ENCODE results near the gene SRRD.
"Not testable (repeated sequence)": the region's sequence is repeated elsewhere in the genome, so short reads cannot be mapped to it uniquely, and the experiment has no call there.

The SRRD gene, protein sequence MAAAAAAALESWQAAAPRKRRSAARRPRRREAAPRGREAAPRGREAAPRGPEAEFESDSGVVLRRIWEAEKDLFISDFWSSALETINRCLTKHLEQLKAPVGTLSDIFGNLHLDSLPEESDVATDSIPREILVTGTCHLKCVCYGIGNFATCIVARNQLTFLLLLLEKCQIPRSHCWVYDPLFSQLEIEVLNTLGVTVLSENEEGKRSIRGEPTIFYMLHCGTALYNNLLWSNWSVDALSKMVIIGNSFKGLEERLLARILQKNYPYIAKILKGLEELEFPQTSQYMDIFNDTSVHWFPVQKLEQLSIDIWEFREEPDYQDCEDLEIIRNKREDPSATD

DNA sequence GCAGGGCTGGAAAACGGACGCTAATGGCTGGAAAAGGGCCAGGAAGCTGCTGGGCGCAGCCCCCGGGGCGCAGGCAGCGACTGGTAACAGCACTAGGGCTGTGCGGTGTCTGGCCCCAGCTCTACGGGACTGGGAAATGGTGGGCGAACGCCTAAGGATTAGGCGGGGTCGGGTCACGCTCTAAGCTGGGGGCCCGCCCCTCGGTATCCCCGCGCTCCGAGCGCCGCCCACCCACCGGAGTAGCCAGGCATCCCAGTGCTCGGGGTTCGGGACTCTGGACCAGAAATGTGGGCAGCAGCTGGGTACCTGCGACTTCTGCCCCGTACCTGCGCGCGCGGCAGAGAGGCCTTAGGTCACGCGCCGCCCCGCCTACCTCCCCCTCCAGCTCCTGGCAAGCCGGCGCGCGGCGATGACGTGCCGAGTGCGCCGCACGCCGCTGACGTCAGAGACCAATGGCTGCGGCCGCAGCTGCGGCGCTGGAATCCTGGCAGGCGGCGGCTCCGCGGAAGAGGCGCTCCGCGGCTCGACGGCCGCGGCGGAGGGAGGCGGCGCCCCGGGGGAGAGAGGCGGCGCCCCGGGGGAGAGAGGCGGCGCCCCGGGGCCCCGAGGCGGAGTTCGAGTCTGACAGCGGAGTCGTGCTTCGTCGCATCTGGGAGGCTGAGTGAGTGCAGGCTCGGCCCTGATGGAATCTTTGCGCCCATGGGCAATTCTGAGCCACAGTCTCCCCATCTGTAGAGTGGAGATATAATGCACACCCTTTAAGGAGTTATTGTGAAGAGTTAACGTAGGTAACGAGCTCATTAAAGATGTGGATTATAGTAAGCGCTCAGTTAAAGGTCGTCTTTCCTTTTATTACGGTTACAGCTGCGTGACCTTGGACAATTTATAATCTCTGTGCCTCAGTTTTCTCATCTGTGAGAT is at the start of gene SRRD, which contains the start of gene HPS4:
TSS of gene SRRD (plus strand) at position 439 of the 921 bp plus-strand sequence. CDS start at position 453, 14 bp downstream.
TSS of gene HPS4 (minus strand) at position 345 of the 921 bp plus-strand sequence. CDS start 2,021 bp downstream, outside the sequence.
- DNase-seq: peak; percentile 88

DNA sequence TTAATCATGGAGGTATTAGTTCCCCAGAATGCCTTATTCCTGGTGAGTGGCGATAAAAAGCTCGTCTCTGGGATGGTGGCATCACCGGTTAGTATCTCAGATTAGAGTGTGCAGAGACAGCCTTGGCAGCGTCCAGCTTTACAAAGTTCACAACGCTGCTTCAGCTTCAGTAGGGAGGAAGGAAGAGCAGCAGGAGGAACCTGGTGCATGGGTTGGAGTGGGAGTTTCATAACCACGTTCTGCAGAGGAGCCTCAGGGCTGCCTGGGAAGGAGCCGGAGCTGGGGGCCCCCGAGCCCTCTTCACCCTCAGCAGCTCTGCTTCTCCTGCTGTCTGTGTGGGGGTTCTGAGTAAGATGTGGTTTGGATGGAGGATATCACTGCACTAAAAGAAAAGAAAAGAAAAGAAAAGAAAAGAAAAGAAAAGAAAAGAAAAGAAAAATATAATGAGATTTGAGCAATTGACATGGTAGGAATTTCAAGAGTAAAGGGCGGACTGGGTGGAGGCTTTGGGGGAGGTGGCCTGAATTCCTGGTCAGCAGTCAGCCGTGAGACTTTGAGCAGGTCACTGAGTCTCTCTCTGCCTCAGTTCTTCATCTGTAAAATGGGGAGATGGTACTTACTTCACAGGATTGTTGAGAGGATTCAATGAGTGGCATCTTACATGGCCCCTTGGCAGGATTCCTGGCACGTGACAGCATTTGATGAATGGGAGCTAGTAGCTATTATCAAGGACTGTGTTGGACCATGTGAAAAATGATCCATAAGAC is 48.2 kb upstream of the SRRD start:
- DNase-seq: no peak

GRCh38 chr22:26436903-26437515 is 46.7 kb upstream of the SRRD start:
- no peak for DNase-seq

GRCh38 chr22:26437694-26438392 is 45.8 kb upstream of the SRRD start:
- no peak for DNase-seq

GRCh38 chr22:26438776-26439175 is 44.9 kb upstream of the SRRD start:
- not testable (repeated sequence) for DNase-seq

DNA sequence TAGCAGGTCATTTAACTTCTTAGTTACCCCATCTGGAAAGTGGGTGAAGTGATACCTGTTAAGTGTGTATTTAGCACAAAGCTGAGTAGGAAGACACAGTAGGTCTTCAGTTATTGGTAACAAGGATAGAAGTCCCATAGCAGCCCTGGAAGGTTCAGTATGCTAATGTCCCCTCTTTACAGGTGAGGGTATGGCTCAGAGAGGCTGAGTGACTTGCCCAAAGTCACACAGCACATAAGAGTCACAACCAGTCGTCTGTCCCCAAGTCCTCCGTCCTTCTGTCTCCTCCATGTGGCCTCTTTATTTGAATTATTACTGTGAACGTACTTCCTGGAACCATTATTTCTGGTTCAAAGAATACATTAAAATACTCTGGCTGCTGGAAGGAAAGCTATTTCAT is 44.1 kb upstream of the SRRD start:
- DNase-seq: no peak

GRCh38 chr22:26442086-26442756 is 41.5 kb upstream of the SRRD start:
- no peak for DNase-seq

- DNase-seq: no peak
Observed at GRCh38 chr22:26443901-26444690, 39.6 kb upstream of the SRRD start.

DNA sequence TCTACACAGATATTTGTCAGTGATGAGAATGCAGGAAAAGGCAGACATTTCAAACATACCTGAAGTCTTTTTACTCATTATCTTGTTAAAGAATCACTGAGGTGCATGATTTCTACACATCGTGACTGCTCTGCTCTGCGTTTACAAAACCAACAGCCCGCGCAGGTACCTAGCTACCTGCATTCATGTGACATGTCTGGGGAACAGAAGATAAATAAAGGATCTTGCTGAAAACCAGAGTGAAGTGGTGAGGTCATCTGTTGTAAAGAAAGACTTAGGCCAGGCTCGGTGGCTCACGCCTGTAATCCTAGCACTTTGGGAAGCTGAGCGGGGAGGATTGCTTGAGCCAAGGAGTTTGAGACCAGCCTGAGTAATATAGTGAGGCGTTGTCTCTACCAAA is 38.9 kb upstream of the SRRD start:
- no peak for DNase-seq

- no peak for DNase-seq
Observed at GRCh38 chr22:26445577-26446275, 38.0 kb upstream of the SRRD start.

- no peak for DNase-seq
Observed at GRCh38 chr22:26446808-26447515, 36.7 kb upstream of the SRRD start.

DNA sequence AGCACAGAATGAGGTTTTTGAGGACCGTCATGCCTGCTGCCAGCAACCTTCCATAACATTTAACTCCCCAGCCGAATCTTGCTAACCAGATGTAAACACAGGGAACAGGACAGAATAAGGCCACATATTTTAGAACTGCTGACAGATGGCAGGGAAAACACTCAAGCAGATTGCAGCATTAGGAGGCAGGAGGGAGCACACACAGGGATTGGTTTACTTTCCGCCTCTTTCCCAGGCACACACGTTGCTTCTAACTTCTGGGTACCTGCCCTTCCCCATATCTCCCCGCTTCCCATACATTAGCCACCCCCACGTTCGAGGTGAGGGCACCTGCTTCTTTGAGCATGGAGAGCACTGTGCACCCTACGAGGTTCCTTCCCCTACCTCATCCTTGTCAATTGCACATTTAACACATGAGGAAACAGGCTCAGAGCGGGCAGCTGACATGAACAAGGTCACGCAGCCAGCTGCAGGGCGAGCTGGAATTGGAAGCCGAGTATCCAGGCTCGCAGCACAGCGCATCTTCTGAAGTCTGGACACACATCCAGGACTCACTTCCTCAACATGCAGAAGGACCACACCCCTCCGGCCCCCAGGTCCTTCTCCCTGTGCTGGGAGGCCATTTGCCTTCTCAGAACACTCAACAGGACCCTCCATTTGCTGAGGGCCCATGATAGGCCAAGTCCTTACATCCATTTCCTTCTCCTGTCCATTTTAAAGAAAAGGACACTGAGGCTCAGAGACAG is 35.9 kb upstream of the SRRD start:
- no peak for DNase-seq

GRCh38 chr22:26448334-26448733 is 35.3 kb upstream of the SRRD start:
- DNase-seq: no peak

DNA sequence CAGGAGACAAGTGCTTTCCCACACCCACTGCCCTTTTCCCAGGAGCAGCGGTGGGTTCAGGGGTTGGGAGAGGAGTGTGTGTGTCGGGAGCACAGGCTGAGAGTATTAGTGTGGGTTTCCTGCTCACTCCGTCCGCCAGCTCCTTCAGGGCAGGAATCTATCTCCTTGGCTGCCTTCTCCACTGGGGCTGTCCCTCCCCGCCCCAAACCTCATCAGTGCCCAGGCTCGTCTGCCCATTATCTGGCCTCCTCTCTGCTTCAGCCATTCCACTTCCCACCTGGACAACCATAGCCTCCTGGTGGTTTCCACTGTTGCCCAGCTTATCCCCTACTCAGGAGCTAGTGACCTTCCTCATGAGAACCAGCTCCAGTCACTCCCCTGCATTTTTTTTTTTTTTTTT is 34.7 kb upstream of the SRRD start:
- no peak for DNase-seq

- DNase-seq: no peak
Observed at GRCh38 chr22:26450453-26451185, 33.1 kb upstream of the SRRD start.

DNA sequence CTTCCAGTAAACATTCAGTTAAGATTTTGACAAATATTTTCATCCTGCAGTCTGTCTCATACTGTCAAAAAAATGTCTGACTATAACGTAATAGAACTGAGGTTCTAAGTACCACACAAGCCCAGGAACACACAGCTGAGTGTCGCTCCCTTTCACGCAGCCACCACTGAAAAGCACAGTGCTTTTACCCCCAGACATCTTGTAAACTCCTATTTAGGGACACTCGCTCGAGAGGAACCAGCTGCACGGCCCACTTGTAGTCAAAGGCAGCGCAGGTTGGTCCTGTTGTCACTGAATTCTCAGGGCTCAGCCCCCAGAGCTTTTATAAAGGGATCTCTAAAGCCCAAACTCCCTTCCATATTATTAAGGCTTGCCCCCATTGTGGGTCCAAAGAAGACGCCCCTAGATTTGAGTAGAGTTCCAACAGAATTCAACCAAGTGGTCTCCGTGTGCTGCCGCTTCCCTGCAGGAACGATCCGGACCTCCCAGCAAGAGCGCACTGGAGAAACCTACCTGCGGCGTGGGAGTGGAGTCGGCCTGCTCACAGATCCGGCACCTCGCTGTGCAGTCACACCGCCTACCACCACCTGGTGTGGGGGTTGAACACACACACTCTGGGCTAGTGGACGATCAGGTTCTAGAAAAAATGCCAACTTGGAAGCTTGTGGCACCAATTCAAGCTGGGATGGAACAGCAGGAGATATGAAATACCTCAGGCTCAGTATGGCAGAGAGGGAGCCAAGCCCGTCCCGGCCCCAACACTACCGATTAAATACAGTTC is 31.3 kb upstream of the SRRD start:
- no peak for DNase-seq

DNA sequence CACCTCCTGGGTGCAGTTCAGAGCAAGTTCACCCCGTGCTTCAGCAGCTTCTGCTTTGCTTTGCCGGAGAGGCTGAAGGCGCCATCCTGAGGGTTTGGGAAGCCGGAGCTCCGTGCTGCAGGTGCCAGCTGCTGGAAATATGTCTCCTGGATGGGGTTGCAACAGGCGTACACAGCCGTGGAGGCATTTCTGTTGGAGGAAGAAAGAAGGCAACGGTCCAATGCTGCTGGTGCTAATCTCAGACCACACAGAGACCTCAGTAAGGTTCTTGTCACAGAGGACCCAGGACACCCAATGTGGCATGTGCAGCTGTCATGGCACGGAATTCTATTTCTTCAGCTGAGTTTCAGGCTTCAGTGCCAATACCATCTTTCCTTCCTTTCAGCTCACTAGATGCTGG is 30.5 kb upstream of the SRRD start:
- no peak for DNase-seq
